Breast epithelium (tissue), 3 donors: Measurements from ENCODE around the gene ACTR10.

ENCODE experiments used
- CTCF ChIP-seq, 3 donors: fragments of 450-650 bp; IDR thresholded peaks; one replicate each; pipeline ENCODE4 v1.5.1; 2016 to 2017; ENCODE audit warnings: antibody characterized with exemption in 3 of 3, mild to moderate bottlenecking in 3 of 3, moderate library complexity in 3 of 3
- POLR2AphosphoS5 ChIP-seq, 3 donors: sonication (generic); formaldehyde crosslinking; IDR thresholded peaks; one replicate each; pipeline ENCODE4 v1.6.1; 2017; ENCODE audit warnings: antibody characterized with exemption in 3 of 3

DNA sequence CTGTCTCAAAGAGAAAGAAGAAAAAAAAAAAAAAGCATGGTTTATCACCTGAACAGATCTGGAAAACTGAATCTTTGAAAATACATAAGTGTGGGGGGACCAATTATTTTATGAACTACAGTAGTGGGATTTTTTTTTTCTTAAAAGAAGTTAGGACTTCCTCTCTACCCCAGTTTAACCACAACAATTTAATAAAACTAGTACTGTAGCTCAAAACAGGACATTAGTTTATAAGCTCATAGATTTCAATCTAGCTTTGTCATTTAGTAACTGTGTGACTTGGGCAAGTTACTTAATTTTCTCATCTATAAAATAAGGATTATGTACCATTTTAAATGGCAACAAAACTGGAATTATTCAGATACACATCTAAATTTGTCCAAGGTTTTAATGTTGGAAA, 74.9 kb downstream of the ACTR10 start:
- no peak for TF ChIP-seq POLR2AphosphoS5 (IDR thresholded peaks at IDR 0.05)
- TF ChIP-seq CTCF (IDR thresholded peaks at IDR 0.05): no peak
